HepG2 (cell line): ENCODE measurements around the gene PLCL1. TPM values are rescaled to one million over a fixed set of nuclear protein-coding genes. Genes with fewer than 3 reads are reported as not detected.
A peak's percentile ranks its signal among the peaks of the same experiment; 100 is the strongest.

Experiments
- ATF7-NPFF ChIP-seq: sonication (generic); formaldehyde crosslinking; IDR thresholded peaks from 2 replicates; pipeline ENCODE4 v1.8.1; 2023; ENCODE audit warnings: mild to moderate bottlenecking, low read depth, missing genetic modification reagents, moderate library complexity
- BORCS8-MEF2B ChIP-seq: sonication (generic); formaldehyde crosslinking; IDR thresholded peaks from 2 replicates; pipeline ENCODE4 v1.8.0; 2022; ENCODE audit warnings: mild to moderate bottlenecking, missing genetic modification reagents
- EP300 ChIP-seq, 3 experiments: sonication (generic) in 1 of 3; formaldehyde crosslinking in 1 of 3; IDR thresholded peaks; 2 replicates each; pipeline versions ENCODE4 v1.5.1 to v1.6.1; 2011 to 2020; ENCODE audit warnings: low read depth in 2 of 3, low read length in 2 of 3, borderline replicate concordance in 1 of 3, improper control_type of control experiment in 1 of 3, mild to moderate bottlenecking in 1 of 3, missing genetic modification reagents in 1 of 3, moderate library complexity in 1 of 3
- HNF1B ChIP-seq: sonication (generic); formaldehyde crosslinking; IDR thresholded peaks from 2 replicates; pipeline ENCODE4 v1.5.1; 2020; ENCODE audit warnings: mild to moderate bottlenecking, moderate library complexity, missing genetic modification reagents
- NKX3-1 ChIP-seq: sonication (generic); formaldehyde crosslinking; IDR thresholded peaks from 2 replicates; pipeline ENCODE4 v1.5.0; 2020; ENCODE audit warnings: missing genetic modification reagents
- NONO ChIP-seq, 2 experiments: fragments of 450-650 bp in 1 of 2; sonication (generic) in 1 of 2; formaldehyde crosslinking in 1 of 2; IDR thresholded peaks in 1 of 2; conservative IDR thresholded peaks in 1 of 2; 2 replicates each; pipeline versions ENCODE4 v1.6.1 to v1.8.0; 2017 to 2022; ENCODE audit warnings: mild to moderate bottlenecking in 1 of 2, missing genetic modification reagents in 1 of 2, moderate library complexity in 1 of 2
- RAD21 ChIP-seq: fragments of 450-650 bp; formaldehyde crosslinking; IDR thresholded peaks from 2 replicates; pipeline ENCODE4 v1.5.0; 2020; ENCODE audit warnings: mild to moderate bottlenecking
- RBFOX2 ChIP-seq: fragments of 200-400 bp; formaldehyde crosslinking; IDR thresholded peaks from 2 replicates; pipeline ENCODE4 v1.6.1; 2017; ENCODE audit warnings: low read depth, mild to moderate bottlenecking, low read length
- RBM39 ChIP-seq: fragments of 200-400 bp; formaldehyde crosslinking; IDR thresholded peaks from one replicate; pipeline ENCODE4 v1.6.1; 2018; ENCODE audit warnings: antibody characterized with exemption, mild to moderate bottlenecking, low read depth, low read length; ENCODE audit not compliant: poor library complexity, severe bottlenecking
- SALL2 ChIP-seq: sonication (generic); formaldehyde crosslinking; IDR thresholded peaks from 2 replicates; pipeline ENCODE4 v1.8.1; 2023; ENCODE audit warnings: mild to moderate bottlenecking, missing genetic modification reagents, inconsistent platforms
- SIX1 ChIP-seq: sonication (generic); formaldehyde crosslinking; IDR thresholded peaks from 2 replicates; pipeline ENCODE4 v1.4.0; 2020; ENCODE audit warnings: missing genetic modification reagents, borderline replicate concordance
- TBX2 ChIP-seq: sonication (generic); formaldehyde crosslinking; IDR thresholded peaks from 2 replicates; pipeline ENCODE4 v1.5.0; 2020; ENCODE audit warnings: missing genetic modification reagents, mild to moderate bottlenecking, borderline replicate concordance
- TEAD3 ChIP-seq: optimal IDR thresholded peaks from 2 replicates; pipeline ENCODE3; 2016; ENCODE audit warnings: borderline replicate concordance
- ZC3H13 ChIP-seq: sonication (generic); formaldehyde crosslinking; IDR thresholded peaks from 2 replicates; pipeline ENCODE4 v1.8.1; 2023; ENCODE audit warnings: mild to moderate bottlenecking, missing genetic modification reagents, moderate library complexity
- ZNF362 ChIP-seq: sonication (generic); formaldehyde crosslinking; IDR thresholded peaks from 2 replicates; pipeline ENCODE4 v1.4.0; 2020; ENCODE audit warnings: missing genetic modification reagents, mild to moderate bottlenecking, borderline replicate concordance
- ZNF547 ChIP-seq: sonication (generic); formaldehyde crosslinking; IDR thresholded peaks from 2 replicates; pipeline ENCODE4 v1.5.1; 2020; ENCODE audit warnings: mild to moderate bottlenecking, missing genetic modification reagents
- ZNF644 ChIP-seq: IDR thresholded peaks from 2 replicates; pipeline ENCODE4 v1.6.1; 2016; ENCODE audit warnings: low read depth
- polyA plus RNA-seq, 8 experiments: library from polyadenylated mRNA; depleted of rRNA in 3 of 8; stranded (reverse) in 7 of 8; unstranded in 1 of 8; fragments of >200 nt; fragmentation: Illumina TruSeq in 4 of 8; extraction: Trizol in 4 of 8; gene quantifications; 2 replicates each; pipeline versions ENCODE4 v1.2.1 to v1.2.3, GENCODE V29; 2011 to 2016; ENCODE audit warnings: low read depth in 4 of 8, missing spikeins in 1 of 8, mixed read lengths in 1 of 8; ENCODE audit not compliant: insufficient read depth in 1 of 8
- total RNA-seq, 5 experiments: library from RNA; depleted of rRNA; stranded (reverse); fragments of >200 nt; fragmentation: Illumina TruSeq; extraction: Trizol; gene quantifications; 2 replicates each; pipeline ENCODE4 v1.2.3, GENCODE V29; 2016; ENCODE audit warnings: low read depth in 1 of 5
- TF ChIP-seq, protein P1 (sequence below): sonication (generic); formaldehyde crosslinking; IDR thresholded peaks from 2 replicates; pipeline ENCODE4 v1.5.0; 2020; ENCODE audit warnings: missing genetic modification reagents, mild to moderate bottlenecking, borderline replicate concordance
- TF ChIP-seq, protein P2 (sequence below): IDR thresholded peaks from 2 replicates; pipeline ENCODE4 v1.6.1; 2016; ENCODE audit warnings: control low read depth

PLCL1 gene
- total and polyA plus RNA-seq, 2 of the 13 experiments (the other 11 are each of a cell fraction or from before 2014, with no cell fraction given), result not detected

DNA sequence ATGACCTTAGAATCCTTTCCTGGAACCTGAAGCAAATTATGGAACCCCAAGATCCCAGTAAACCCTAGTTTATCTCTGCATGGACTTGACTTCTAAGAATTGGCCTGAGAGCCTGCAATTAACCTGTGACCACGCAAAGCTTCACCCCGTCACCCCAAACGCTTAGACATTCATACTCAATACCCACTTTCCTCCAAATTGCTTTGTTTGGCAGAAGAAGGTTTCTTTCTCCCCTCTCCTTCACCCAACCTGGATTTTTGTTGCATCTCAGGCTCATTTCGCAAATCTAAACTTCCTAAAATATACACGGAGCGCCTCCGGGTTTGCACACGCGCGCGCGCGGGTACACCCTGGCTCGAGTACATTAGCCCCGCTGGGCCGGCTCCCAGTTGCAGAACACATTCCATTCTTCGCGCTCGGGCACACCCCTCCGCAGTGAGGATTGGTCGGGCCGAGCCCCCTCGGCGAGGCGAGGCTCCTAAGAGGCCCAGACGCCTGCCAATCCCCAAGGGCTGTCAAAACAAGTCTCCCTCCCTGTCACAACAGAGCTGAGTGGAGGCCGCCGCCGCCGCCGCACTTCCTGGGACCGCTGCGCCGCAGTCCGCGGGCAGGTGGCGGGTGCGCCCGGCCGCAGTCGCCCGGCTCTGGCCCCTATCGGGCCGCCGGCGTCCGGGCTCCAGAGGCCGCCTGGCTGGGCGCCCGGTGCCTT lies at the start of gene PLCL1 (continued):
- TF ChIP-seq, protein P1, sequence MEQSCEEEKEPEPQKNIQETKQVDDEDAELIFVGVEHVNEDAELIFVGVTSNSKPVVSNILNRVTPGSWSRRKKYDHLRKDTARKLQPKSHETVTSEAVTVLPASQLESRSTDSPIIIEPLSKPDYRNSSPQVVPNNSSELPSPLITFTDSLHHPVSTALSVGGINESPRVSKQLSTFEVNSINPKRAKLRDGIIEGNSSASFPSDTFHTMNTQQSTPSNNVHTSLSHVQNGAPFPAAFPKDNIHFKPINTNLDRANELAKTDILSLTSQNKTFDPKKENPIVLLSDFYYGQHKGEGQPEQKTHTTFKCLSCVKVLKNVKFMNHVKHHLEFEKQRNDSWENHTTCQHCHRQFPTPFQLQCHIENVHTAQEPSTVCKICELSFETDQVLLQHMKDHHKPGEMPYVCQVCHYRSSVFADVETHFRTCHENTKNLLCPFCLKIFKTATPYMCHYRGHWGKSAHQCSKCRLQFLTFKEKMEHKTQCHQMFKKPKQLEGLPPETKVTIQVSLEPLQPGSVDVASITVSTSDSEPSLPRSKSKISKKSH (CRISPR knock-in tag), result no peak
- TF ChIP-seq TEAD3 (CRISPR knock-in tag) (peak; percentile 37), ZC3H13 (CRISPR knock-in tag) (no peak), ZNF644 (CRISPR knock-in tag) (no peak), SALL2 (CRISPR knock-in tag) (no peak), NONO (IDR thresholded peaks at IDR 0.05) (no peak), NONO (CRISPR knock-in tag; conservative IDR thresholded peaks at IDR 0.05) (0 out of 2 replicates have a peak, but pooled peaks have one; percentile 17), ZNF547 (CRISPR knock-in tag) (peak; percentile 36), SIX1 (CRISPR knock-in tag) (no peak), ZNF362 (CRISPR knock-in tag) (no peak), NKX3-1 (no peak), RBM39 (peak; percentile 23), EP300 (IDR thresholded peaks at IDR 0.05; ENCODE audit: low read depth in 2 of 2, low read length in 2 of 2) (no peak), EP300 (CRISPR knock-in tag; IDR thresholded peaks at IDR 0.05; ENCODE audit: borderline replicate concordance) (no peak), RBFOX2 (0 out of 2 replicates have a peak, but pooled peaks have one; percentile 27), TBX2 (CRISPR knock-in tag) (0 out of 2 replicates have a peak, but pooled peaks have one; percentile 24), ATF7-NPFF (CRISPR knock-in tag) (0 out of 2 replicates have a peak, but pooled peaks have one; percentile 18), HNF1B (CRISPR knock-in tag) (no peak), BORCS8-MEF2B (CRISPR knock-in tag) (no peak), RAD21 (CRISPR knock-in tag) (peak; percentile 41; the same call in 1 of the 2 replicates)
- TF ChIP-seq, protein P2, sequence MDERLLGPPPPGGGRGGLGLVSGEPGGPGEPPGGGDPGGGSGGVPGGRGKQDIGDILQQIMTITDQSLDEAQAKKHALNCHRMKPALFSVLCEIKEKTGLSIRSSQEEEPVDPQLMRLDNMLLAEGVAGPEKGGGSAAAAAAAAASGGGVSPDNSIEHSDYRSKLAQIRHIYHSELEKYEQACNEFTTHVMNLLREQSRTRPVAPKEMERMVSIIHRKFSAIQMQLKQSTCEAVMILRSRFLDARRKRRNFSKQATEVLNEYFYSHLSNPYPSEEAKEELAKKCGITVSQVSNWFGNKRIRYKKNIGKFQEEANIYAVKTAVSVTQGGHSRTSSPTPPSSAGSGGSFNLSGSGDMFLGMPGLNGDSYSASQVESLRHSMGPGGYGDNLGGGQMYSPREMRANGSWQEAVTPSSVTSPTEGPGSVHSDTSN, result peak; percentile 93
